GM10847 (cell line): ENCODE data around the gene BAD.
A peak's percentile ranks its signal among the peaks of the same experiment; 100 is the strongest.

ENCODE experiments used
- POLR2A ChIP-seq: IDR thresholded peaks from 2 replicates; pipeline ENCODE4 v1.6.1; 2011; ENCODE audit not compliant: insufficient read length; ENCODE audit errors: extremely low read depth

The BAD gene

GRCh38 chr11:64262271-64263002, 22.0 kb downstream of the BAD start:
- no peak for TF ChIP-seq POLR2A

GRCh38 chr11:64261556-64262080, 22.8 kb downstream of the BAD start:
- TF ChIP-seq POLR2A, result no peak

GRCh38 chr11:64260147-64260708, 24.2 kb downstream of the BAD start:
- TF ChIP-seq POLR2A, result no peak

GRCh38 chr11:64259533-64260067, 24.9 kb downstream of the BAD start:
- TF ChIP-seq POLR2A, result no peak

- no peak for TF ChIP-seq POLR2A
Observed at GRCh38 chr11:64258946-64259532, 25.4 kb downstream of the BAD start.

GRCh38 chr11:64258356-64258755, 26.1 kb downstream of the BAD start:
- TF ChIP-seq POLR2A, result no peak

- no peak for TF ChIP-seq POLR2A
Observed at GRCh38 chr11:64256300-64256699, 28.2 kb downstream of the BAD start.

- no peak for TF ChIP-seq POLR2A
Observed at GRCh38 chr11:64255135-64256128, 29.0 kb downstream of the BAD start.

- no peak for TF ChIP-seq POLR2A
Observed at GRCh38 chr11:64254326-64254725, 30.1 kb downstream of the BAD start.

GRCh38 chr11:64253481-64253880, 31.0 kb downstream of the BAD start:
- TF ChIP-seq POLR2A, result no peak

- no peak for TF ChIP-seq POLR2A
Observed at GRCh38 chr11:64253043-64253442, 31.4 kb downstream of the BAD start.

- TF ChIP-seq POLR2A, result no peak
Observed at GRCh38 chr11:64252003-64252872, 32.2 kb downstream of the BAD start.

- no peak for TF ChIP-seq POLR2A
Observed at GRCh38 chr11:64251753-64252002, 32.8 kb downstream of the BAD start.

GRCh38 chr11:64251016-64251752, 33.3 kb downstream of the BAD start, which contains the start of gene PLCB3:
PLCB3 (plus strand) TSS chr11:64251530; CDS start chr11:64251650, 120 bp downstream.
- peak; percentile 44 for TF ChIP-seq POLR2A
